Central memory CD4-positive, alpha-beta T cell (primary cell): ENCODE results near the gene ZNF605.
"Not testable (repeated sequence)": the region's sequence is repeated elsewhere in the genome, so short reads cannot be mapped to it uniquely, and the experiment has no call there.

Experiments used
- DNase-seq: peaks from one replicate; pipeline ENCODE4 v3.0.0; 2022
- total RNA-seq, 3 experiments: gene quantifications; one replicate each; lab custom pipeline; 2026; lab: John Stamatoyannopoulos, UW

Gene ZNF605
- total RNA-seq: 10.0 to 28.9 (median 23.9) reads per million in 3 experiments

DNA sequence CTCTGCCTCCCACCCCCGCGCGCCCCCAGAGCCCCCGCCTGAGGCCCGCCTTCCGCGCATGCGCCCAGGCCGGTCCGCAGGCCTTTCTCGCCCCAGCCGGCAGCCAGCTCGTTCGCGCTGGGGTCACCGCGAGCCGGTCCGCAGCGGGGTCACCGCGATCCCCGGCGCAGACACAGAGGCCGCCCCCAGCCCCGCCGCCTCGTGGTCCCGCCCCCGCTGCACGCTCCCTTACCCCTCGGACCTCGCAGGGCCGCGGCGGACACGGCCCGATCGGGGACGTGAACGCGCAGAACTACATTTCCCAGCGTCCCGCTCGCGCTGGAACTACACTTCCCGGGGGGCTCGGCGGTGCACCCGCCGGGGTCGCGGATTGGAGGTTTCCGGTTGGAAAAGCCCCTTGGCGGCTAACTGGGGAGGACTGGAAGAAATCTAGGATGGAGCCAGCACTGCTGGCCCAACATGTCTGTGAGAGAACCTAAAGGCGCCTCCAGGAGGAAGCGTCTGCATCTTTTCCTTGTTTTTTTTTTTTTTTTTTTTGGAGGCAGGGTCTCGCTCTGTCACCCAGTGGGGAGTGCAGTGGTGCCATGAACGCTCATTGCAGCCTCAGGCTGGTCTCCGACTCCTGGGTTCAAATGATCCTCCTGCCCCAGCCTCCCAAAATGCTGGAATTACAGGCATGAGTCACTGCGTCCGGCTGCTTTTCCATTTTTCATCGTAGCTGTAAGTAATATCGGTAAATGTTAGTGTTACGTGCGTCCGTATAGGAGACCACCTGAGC lies at the start of gene ZNF605:
Gene ZNF605 (minus strand): TSS at position 296 of the 778 bp plus-strand sequence. CDS start 10,671 bp downstream, outside the sequence.
- peak; percentile 86 for DNase-seq

DNA sequence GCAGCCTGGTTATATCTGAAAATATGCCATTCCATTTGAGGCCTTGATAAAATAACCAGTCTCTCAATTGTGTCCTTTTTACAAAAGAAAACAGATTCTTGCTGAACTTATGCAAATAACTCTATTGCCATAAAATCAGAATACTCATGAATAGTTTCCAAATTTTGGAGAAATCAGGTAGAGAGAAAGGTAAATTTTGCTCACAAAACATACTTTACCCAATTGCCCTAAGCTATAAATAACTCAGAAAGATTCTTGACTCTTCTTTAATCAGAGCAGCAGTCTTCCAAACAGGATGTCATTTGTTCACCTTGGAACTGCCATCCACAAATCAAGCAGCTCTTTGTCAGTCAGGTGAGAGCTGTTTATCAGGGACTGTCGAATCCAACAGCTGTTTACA lies 42.6 kb upstream of the ZNF605 start:
- DNase-seq: no peak

DNA sequence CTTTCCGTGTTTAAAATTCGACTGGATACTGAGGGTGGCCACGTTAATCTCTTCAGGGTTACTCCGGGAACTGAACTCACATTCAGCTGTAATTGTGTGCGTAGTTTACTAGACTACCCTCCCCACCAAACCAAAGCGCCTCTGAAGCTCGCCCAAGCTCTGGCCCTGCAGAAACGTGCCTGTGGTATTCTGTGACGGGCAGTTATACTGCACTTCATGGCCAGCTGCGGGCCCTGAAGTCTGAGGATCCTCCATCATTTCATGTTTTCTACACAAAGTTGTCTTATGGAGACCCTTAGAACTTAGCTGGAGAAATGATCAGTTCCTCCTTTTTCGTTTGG lies 30.7 kb upstream of the ZNF605 start:
- DNase-seq: no peak

DNA sequence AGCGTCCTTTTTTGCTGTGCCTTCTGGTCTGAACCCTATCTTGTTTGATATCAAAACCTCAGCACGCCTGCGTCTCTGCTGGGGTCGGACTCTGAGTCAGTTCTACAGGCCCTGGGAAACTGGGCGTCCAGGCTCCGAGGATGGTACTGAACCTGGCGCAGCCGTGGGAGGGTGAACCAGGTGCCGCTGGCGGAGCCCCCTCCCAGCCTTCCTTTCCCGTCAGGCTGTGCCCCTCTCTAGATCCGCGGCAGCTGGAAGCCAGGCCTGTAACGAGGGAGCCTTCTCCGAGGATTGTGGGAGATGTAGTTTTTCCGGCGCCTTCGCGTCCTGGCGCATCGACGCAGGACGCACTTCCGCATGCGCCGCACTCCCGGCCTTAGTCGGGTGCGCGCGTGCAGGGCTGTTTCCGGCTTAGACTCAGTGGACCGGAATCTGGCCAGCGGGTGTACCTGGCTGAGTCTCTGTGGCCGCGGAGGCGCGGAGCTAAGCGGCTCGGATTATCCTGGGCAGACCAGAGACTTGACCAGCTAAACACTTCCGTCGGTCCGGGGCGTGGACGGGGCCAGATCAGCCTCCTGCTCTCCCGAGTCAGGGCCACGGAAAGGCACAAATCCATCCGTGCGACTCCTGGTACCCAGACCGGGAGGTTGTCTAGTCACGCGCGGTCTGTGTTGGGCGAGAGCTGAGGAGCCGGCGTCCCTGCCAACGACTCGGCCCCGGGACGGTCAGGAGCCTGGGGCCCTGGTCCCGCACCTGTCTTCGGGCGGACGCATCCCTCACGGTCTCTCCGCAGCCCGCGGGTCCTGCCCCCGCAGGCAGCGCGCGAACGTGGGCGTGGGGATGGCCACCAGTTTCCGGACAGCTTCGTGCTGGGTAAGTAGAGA lies 30.1 kb upstream of the ZNF605 start, which contains the start of gene ZNF26:
Gene ZNF26 (plus strand): TSS at position 367 of the 884 bp plus-strand sequence. CDS start 474 bp downstream, at position 841.
- peak; percentile 83 for DNase-seq

DNA sequence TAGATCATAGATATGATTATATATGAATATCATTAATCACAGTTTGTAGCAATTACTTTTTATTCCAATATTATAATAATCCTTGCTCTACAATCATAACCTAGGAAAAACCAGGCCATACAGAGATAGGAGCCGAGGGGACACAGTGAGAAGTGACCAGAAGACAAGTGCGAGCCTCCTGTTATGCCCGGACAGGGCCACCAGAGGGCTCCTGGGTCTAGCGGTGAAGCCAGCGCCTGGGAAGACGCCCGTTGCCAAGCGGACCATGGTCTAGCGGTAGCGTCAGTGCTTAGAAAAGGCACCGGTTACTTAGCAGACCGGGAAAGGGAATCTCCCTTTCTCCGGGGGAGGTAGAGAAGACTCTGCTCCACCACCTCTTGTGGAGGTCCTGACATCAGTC lies 20.8 kb upstream of the ZNF605 start:
- DNase-seq: not testable (repeated sequence)

DNA sequence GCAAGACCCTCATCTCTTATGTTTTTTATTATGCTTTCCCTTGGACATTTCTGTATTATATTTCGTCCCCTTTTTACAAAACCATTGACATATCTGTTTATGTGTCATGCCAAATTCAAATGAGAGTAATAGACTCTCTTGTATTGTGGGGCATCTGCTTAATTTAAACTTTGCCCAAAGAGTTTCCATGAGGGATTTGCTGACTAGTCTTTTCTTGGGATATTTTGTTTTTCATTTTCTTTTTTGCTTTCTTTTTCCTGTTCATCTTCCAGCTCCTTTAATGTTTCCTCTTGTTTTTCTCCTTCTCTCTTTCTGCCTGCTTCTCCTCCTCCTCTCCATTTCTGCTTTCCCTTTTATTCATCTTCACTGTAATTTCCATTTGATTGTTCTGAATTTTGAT lies 16.3 kb upstream of the ZNF605 start:
- DNase-seq: no peak

DNA sequence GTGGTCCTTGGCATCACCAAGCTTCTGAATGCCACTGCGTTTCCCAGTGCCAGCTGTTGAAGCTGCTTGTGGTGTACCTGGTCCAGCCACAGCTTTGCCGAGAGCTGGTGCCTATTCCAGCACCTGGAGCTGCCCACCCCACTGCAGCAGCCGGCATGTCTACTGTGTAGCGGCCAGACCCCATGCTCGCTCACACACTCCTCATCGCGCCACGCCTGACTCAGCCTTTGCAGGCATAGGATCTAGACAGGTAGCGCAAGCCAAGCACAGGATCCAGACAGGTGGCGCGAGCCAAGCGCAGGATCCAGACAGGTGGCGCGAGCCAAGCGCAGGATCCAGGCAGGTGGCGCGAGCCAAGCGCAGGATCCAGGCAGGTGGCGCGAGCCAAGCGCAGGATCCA lies 11.6 kb upstream of the ZNF605 start:
- no peak for DNase-seq

DNA sequence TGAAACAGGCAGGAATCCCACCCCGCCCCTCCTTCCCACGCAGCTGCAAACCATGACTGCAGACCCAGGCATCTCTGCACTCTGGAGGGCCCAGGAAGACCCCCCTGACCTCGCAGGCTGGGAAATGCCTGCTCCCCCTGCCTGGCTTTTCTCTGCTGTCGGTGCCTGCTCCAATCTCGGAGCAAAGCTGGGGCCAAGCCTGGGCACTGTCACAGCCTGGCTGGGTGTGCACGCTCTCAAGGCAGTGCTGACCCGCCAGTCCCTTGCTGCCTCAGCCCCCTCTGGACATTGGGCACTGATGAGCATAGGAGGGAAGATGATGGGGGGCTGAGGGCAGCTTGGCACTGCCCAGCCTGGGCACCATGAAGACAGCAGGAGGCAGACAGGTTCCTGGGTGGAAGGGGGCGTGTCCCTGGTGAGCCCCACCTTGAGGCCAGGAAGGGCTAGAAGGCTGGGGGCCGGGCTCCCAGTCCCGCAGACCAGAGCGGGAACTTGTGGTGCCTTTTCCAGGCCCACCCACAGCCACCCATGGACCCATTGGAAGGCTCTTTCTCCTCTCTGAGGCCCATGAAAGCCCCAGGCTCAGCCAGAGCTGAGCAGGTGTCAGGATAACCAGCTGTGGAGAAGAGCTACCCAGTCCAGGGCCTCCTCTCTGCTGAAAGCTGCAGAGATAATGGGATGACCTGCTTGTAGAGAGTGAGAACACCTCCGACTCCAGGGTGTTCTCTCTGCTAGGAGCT lies 10.7 kb upstream of the ZNF605 start:
- no peak for DNase-seq

DNA sequence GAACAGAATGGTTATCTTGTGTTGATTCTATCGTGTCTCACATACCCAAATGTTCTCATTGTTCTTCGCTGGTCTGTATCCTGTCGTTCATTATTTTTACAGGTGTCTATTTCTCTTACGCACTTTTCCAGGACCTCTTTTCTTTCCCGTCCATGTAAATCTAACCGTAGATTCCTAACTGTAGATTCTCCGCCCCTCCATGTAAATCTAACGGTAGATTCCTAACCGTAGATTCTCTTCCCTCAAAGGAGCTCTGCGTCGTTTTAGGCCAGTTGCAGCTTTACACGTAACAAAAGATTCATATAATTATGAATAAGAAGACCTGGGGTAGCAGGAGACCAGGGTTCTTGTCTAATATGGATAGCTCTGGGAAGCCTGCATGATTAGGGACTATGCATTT lies 9.7 kb upstream of the ZNF605 start:
- no peak for DNase-seq

DNA sequence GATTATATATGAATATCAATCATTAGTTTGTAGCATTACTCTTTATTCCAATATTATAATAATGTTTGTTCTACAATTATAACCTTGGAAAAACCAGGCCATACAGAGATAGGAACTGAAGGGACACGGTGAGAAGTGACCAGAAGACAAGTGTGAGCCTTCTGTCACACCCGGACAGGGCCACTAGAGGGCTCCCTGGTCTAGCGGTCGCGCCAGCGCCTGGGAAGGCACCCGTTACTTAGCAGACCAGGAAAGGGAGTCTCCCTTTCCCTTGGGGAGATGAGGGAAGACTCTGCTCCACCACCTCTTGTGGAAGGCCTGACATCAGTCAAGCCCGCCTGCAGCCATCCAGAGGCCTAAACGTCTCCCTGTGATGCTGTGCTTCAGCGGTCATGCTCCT lies 7.8 kb upstream of the ZNF605 start:
- DNase-seq: not testable (repeated sequence)

DNA sequence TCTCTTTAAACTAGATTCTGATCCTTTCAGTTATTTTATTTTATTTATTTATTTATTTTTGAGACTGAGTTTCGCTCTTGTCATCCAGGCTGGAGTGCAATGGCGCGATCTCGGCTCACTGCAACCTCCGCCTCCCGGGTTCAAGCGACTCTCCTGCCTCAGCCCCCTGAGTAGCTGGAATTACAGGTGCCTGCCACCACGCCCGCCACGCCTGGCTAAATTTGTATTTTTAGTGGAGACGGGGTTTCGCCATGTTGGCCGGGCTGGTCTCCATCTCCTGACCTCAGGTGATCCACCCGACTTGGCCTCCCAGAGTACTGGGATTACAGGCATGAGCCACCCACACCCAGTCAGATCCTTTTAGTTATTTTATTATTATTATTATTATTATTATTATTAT lies 5.7 kb upstream of the ZNF605 start:
- not testable (repeated sequence) for DNase-seq

DNA sequence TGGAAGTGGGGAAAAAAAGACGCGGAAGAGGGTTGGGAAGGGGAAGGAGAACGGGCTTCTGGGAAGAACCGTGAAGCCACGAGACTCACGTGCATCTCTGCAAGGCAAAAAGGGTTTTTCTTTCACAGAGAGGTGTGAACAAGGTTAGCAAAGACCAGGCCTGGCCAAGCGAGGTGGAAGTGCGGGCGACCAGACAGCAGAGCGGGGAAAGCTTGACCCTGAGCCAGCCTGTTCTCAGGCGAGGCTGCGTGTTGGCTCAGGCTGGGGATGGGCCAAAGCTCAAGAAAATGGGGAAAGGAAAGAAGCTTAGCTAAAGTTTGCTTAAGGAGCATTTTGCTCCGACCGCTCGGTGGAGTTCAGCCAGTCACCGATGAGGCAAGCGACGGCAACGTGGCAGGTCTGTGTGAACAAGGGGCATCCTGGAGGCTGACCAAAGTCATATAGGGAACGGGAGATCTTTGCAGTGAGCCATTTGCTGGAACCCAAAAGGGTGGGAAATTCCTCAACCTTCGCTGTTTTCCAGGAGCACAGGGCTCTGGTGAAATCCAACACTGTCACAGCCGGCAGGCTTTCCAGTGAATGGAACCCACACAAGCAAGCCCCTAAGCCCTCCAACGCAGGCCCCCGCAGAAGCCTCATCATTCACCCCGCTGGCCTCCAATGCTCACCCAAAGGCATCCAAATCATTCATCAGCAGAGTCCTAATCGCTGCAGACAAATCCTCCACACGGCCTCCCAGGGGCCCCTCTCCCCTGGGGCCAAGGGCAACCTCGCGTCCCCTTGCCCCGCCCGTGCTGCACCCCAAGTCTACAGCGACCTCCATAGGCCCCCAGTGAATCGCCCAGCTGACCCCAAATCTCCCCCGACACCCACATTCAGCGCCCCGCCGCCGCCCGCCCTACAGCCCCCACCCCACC lies 754 bp downstream of the ZNF605 start:
- no peak for DNase-seq

DNA sequence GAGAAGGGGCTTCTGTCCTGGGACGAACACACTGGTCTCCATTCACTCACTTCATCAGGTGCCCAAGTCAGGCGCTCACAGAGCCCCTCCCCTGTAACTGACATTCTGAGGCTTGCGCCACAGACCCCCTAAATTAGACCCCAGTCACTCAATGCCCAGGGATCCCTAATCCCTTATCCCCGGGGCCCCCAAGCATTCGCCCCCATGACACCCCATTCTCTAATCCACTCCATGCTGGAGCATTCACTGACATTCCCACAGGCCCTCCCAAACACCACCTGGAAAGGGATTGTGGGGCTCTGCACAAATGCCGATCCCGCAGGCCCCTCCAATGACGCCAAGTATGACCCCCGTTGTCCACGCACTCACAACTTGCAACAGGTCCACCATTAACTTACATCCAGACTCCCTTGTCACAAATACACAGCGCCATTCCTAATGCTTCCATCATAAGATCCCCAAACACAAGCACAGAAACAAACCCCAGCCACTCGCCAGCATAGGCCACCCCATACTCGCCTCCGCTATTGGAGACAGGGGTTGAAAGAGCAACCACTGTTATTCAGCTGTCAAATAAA lies 1.5 kb downstream of the ZNF605 start:
- no peak for DNase-seq

DNA sequence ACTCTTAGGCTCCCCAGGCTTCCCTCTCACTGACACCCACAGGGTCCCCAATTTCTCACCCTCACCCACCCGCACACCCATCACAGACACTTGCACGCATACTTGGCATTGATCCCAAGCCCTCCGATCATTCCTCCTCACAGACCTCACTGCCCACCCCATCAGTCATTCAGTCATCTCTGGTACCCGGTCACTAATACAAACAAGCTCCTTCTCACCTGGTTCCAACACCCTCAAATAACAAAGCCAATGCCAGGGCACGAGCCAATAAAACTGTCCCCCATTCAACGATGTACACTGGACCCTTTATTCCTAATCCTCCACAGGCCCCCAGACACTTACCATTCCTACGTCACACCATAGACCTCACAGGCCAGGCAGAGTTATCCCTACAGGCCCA lies 2.3 kb downstream of the ZNF605 start:
- no peak for DNase-seq

DNA sequence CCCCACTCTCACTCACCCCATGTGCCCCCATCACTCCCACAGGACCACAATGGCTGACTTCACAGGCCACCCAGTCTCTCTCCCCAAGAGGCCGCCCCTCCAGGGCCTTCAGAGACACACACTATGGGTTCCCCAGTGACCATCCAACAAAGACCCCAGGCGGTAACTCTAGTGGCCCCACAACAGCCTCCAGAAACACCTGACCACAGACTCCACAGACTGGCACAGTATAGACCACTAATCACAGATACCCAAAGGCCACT lies 3.0 kb downstream of the ZNF605 start:
- DNase-seq: no peak

DNA sequence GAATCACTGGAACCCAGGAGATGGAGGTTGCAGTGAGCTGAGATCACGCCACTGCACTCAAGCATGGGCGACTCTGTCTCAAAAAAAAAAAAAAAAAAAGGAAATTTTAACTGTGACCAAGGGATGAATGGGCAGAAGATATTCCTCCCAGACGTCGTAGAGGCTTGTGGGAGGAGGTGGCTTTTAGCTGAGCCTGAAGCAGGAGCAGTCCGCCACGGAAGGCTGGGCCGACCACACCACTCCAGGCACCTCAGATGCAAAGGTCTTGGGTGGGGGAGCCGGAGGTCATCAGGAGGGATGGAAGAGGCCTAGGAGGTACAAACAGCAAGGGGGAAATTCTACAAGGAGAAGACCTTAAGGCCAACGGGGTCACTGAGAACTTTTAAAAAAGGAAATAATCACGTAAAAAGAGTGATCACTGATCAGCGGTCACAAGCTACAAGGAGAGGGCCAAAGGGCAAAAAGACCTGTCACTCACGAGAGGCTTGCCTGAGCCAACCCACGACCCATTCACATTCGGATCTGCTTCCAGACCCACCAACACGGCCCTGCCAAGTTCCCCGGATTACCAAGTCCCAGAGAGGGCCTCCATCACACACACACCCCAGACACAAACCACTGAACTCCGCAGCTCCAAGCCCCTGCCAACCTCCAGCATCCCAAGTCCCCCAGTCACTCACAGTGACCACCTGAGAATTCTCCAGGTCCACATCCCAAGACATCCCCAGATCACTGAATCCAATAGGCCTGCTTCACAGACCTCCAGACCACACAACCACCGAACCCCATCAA lies 3.5 kb downstream of the ZNF605 start:
- no peak for DNase-seq

DNA sequence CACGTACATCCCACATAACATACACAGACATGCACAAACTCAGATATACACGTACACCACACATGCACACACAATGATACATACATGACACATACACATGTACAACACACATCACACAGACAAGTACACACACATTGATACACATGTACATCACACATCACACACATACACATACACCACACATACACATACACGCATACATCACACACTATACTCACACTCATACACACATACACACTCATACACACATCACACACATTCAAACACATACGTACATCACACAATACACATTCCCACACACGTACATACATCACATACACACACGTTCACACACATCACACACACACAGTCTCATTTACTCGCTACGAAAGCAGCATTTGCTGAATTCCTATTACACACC lies 4.5 kb downstream of the ZNF605 start:
- DNase-seq: no peak

DNA sequence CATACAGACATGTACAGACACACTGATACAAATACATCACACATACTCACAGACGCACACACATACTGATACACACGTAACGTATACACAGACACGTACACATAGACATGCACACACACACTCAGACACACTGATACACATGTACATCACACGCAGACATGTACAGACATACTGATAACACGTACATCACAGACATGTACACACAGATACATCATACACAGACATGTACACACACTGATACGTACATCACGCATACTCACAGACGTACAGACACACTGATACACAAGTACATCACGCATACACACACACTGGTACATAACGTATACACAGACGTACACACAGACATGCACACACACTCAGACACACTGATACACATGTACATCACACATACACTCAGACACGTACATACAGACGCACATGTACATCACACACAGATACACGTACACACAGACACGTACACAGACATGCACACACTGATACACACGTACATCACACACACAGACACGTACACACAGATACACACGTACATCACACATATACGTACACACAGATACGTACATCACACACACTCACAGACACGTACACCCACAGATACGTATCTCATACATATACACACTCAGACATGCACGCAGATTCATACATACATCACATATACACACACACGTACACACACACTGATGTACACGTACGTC lies 5.1 kb downstream of the ZNF605 start:
- no peak for DNase-seq

DNA sequence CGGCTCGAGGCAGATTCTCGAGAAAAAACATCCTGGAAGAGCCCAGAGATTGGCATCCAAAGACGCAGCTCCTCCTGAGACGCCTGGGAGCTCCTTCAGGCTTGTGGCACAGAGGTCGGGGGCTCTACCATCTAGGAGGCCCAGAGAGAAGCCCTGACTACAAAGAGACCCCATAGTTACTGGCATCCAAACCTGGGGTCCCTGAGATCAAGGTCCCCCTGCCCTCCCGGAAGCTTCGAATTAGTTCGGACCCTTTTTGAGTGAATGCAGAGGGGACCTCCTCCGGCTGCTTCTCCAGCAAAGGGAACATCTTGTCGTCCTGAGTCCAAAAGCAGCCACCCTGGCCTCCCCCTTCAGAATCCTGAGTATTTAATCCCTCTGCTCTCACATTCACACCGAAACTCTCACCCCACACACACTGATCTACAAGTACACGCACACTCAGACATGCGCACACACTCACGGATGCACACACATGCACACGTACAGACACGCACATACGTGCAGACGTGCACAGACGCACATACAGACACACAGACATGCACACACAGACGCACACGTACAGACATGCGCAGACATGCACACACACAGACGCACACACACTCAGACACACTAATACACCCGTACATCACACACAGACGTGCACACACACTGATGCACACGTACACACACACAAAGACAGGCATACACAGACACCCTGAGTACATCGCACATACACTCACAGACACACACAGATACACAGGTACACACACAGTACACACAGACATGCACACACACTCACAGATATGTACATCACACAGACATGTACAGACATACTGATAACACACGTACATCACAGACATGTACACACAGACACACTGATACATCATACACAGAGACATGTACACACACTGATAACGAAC lies 5.9 kb downstream of the ZNF605 start:
- DNase-seq: no peak
